Motor neuron (in vitro differentiated cells): Measurements from ENCODE around the gene DCAF11. TPM values are rescaled to one million over a fixed set of nuclear protein-coding genes. Genes with fewer than 3 reads are reported as not detected.
A peak's percentile ranks its signal among the peaks of the same experiment; 100 is the strongest.

Experiments used
- ATAC-seq, 8 experiments: fragments of 200-7000 bp; cut with Tn5 transposase; replicated peaks in 6 of 8; 2 replicates each; pipeline ENCODE4 v1.8.0; 2021; ENCODE audit warnings: mild to moderate bottlenecking in 8 of 8, moderate library complexity in 8 of 8
- H3K27ac ChIP-seq, 2 donors: fragments of 250-450 bp; sonication (Bioruptor Pico); 2 replicates each; pipeline ENCODE4 v1.9.0; 2021; ENCODE audit warnings: antibody characterized with exemption in 2 of 2, mild to moderate bottlenecking in 2 of 2, moderate library complexity in 1 of 2
- H3K4me1 ChIP-seq, 2 donors: fragments of 250-450 bp; sonication (Bioruptor Pico); replicated peaks in 1 of 2; 2 replicates each; pipeline ENCODE4 v1.6.1; 2021; ENCODE audit warnings: antibody characterized with exemption in 2 of 2, mild to moderate bottlenecking in 2 of 2, moderate library complexity in 1 of 2
- H3K4me3 ChIP-seq, 5 donors: fragments of 250-450 bp; sonication (Bioruptor Pico); 2 replicates each; pipeline ENCODE4 v1.9.0; 2021; ENCODE audit warnings: antibody characterized with exemption in 5 of 5, mild to moderate bottlenecking in 5 of 5, moderate library complexity in 4 of 5
- WGBS, 10 experiments: fragments of 450-650 bp; shearing (Covaris generic); methylation state at CpG; one replicate each; pipeline ENCODE4 v1.0.0; 2022; 5-methylcytosine and 5-hydroxymethylcytosine counted together
- in situ Hi-C, 9 experiments: fragments of 400-800 bp; cut with MboI; loops; one replicate each; pipeline ENCODE4 v1.15.0; 2021; ENCODE audit warnings: low sequenced_read_pairs in 9 of 9, low pct_unique_long_range_greater_than_20kb in 2 of 9; ENCODE audit not compliant: unreplicated experiment in 9 of 9
- total RNA-seq, 8 experiments: library from RNA; unstranded; fragments of 300-600 nt; gene quantifications; 2 replicates each; pipeline versions ENCODE4 v1.2.3 to v1.2.4, GENCODE V29; 2022

Gene DCAF11
- total RNA-seq, 8 experiments from 2014 or later, result 43.1 to 80.7 (median 52.6) TPM

DNA sequence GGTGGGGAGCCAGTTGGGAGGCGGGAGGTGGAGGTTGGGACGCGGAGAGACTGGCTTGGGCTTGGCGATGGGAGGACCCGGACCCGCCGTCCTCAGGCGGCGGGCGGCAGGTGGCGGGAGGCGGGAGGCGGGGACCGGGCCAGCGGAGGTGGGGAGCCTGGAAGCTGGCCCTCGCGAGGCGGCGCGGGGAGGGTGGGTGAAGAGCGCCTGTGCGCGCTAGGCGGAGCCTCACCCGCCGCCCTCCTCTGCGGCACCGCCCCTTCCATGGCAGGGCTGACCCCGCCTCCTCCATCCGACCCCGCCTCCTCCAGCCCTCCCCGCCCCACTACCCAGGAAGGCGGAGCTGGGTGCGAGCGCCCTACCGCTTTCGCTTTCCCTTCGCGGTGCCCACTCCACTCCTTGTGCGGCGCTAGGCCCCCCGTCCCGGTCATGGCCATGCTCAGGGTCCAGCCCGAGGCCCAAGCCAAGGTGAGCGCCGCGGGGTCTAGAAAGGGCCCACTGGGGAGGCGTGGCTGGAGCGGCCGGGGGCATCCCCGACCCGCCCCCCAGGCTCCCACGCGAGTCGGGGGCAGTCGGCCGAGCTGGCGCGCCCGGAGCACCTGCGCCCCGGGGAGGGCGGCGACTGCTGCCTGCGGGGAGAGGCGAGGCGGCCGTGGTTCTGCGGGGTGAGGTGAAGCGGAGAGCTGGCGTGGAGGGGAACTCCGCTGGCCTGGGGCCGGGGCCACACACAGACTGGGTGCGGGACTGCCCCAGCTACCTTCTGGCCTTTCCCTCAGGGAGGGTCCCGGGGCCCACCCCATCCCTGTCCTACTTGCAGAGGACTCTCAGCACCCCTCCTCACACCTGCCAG, 21.5 kb downstream of the DCAF11 start, which contains the start of gene PSME1:
Gene PSME1 (plus strand): TSS at position 361 of the 850 bp plus-strand sequence. CDS start 69 bp downstream, at position 430.
- in situ Hi-C loops, result no loop called here
- peak; percentile 87 to 93 (median 90) for ATAC-seq

DNA sequence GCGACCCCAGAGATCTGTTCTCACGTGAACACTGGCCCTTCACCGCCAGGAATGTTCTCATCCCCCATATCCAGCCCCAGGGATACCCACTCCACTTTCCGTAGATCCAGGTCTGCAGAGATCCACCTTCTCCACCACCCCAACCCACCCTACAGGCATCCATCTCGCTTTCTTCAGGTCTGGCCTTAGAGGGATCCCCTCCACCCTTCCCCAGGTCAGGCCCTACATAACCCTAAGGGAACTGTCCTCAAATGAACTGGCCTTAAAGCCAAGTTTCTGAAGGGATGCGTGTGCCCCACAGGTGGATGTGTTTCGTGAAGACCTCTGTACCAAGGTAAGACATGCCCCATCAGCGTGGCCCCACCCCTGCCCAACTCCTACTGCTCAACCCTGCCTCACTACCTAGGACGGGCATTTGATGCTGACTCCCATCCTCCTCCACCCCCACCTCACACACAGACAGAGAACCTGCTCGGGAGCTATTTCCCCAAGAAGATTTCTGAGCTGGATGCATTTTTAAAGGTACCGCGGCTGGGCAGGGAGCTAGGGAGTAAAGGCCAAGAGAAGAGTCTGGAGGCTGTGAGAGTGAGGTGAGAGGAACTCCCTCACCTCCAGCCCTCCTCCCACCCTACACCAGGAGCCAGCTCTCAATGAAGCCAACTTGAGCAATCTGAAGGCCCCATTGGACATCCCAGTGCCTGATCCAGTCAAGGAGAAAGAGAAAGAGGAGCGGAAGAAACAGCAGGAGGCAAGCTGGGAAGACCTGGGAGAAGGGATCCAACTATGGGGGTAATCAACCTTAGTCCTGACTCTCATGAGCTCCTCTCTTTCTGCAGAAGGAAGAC, 22.3 kb downstream of the DCAF11 start:
- no peak for ATAC-seq
- peak overlapping the region; percentile 52 to 95 (median 59) for H3K4me3 ChIP-seq
- in situ Hi-C loops, result no loop called here
- peak overlapping the region in 1 of 2 donors; percentile 69 for H3K27ac ChIP-seq
- WGBS, 10 experiments, result 20 to 100% (median 82%) methylated on average over 1 to 4 of the region's 13 CpGs; no CpG with 5 or more reads in 2 of the 10 experiments
- H3K4me1 ChIP-seq, result peaks cover 6 to 8% of the 10 kb centered on the region in 2 donors

More for the DNA sequence above, 21.5 kb downstream of the DCAF11 start, which contains the start of gene PSME1:
- 0% methylated on average over 1 of the region's 75 CpGs; no CpG with 5 or more reads in 9 of the 10 experiments for WGBS, 10 experiments
- H3K4me3 ChIP-seq, result peak within 1 kb of the TSS; percentile 52 to 95 (median 59)
- H3K27ac ChIP-seq, result peak within 1 kb of the TSS; percentile 29 to 69
- peaks cover 6 to 8% of the 10 kb centered on the region in 2 donors for H3K4me1 ChIP-seq

DNA sequence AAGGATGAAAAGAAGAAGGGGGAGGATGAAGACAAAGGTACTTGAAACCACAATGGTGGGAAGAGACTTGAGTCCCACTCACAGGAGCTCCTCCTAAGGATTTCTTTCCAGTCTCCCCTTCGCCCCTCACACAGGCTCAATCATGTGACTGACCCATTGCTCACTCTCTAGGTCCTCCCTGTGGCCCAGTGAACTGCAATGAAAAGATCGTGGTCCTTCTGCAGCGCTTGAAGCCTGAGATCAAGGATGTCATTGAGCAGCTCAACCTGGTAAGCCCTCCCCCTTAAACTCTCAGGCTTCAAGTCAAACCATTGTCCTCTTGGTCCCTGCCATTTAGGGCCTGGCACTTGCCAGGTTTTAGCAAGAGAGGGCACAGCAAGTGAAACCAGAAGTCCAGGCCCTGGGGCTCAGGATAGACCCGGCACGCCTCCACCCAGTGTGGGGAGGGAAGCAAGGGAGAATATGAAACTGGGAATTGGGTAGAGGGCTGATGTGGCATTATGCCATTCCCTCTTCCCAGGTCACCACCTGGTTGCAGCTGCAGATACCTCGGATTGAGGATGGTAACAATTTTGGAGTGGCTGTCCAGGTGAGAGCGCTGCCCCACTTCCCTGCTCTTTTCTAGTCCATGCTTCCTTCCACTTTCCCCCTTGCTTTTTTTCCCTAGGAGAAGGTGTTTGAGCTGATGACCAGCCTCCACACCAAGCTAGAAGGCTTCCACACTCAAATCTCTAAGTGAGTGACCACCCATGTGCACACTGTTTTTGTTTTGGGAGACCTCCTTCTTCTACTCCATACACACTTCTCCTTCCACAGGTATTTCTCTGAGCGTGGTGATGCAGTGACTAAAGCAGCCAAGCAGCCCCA, 23.2 kb downstream of the DCAF11 start:
- 50 to 100% (median 95%) methylated on average over 1 to 4 of the region's 8 CpGs; no CpG with 5 or more reads in 4 of the 10 experiments for WGBS, 10 experiments
- ATAC-seq, result no peak
- Histone ChIP-seq H3K4me1 (peaks cover 6 to 12% of the 10 kb centered on the region in 2 donors), H3K4me3 (no peak overlapping the region), H3K27ac (no peak overlapping the region)
- in situ Hi-C loops, result no loop called here

DNA sequence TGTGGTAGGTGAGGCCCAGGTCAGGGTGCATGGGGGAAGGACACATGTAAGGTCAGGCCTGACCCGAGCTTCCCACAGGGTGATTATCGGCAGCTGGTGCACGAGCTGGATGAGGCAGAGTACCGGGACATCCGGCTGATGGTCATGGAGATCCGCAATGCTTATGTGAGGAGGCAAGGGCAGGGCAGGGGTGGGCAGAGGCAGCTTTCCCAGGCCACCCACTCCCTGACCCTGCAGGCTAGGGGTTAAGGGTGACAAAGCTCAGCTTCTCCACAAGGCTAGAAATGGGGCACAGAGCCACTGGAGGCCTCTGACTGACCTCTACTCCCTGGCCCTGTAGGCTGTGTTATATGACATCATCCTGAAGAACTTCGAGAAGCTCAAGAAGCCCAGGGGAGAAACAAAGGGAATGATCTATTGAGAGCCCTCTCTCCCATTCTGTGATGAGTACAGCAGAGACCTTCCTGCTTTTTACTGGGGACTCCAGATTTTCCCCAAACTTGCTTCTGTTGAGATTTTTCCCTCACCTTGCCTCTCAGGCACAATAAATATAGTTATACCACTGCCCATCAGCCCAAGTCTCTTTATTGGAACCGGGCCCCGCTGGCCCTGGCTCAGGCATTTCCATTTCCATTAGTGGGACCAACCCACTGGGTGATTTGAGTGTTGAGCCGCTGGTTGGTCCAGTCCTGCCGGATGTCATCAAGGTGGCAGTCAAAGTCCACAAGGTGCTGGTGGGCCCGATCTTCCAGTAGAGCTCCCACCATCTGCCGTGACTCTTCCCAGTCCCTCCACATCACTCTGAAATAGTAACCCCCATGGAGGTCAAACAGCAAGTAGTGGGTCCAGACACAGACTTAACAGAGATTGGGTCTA, 24.1 kb downstream of the DCAF11 start:
- no peak overlapping the region for H3K4me3 ChIP-seq
- no peak overlapping the region for H3K27ac ChIP-seq
- WGBS, 10 experiments, result 60 to 100% (median 86%) methylated on average over 1 to 7 of the region's 13 CpGs; no CpG with 5 or more reads in 2 of the 10 experiments

DNA sequence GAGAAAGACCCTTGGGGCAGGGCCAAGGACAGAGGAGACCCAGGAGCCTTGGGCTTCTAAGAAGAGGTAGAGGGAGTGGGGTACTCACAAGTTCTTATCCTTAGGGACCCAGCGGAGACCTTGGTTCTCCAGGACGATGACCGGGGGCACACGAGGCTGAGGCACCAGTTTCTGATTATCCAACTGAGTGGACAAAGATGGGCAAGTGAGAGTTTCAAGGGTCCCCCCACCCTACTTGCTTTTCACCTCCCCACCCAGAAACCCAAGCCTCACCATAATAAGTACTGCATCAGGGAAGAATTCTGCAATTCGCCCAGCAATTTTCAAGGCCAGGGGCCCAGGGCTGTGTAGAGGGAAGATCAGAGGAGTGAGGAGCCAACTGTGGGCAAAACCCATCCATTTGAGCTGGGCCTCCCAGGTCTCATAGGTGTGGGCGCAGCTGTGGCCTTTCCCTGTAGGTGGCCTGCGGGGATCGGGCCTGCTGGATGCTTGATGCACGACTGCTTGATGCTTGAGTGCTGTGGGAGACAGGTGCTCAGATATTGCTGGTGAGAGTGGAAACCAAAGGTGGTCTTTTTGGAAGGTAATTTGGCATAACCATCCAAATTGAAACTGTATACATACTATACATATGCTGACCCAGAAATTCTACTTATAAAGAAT, 24.8 kb downstream of the DCAF11 start:
- Histone ChIP-seq H3K4me1 (peaks cover 6 to 12% of the 10 kb centered on the region in 2 donors), H3K27ac (no peak overlapping the region), H3K4me3 (peak overlapping the region in 2 of 5 donors; percentile 74)
- no peak for ATAC-seq
- in situ Hi-C loops, result no loop called here
- 78 to 98% (median 88%) methylated on average over 1 to 7 of the region's 9 CpGs; no CpG with 5 or more reads in 6 of the 10 experiments for WGBS, 10 experiments

More for the DNA sequence above, 24.1 kb downstream of the DCAF11 start:
- peaks cover 6 to 12% of the 10 kb centered on the region in 2 donors for H3K4me1 ChIP-seq
- no peak for ATAC-seq
- in situ Hi-C loops, result no loop called here

DNA sequence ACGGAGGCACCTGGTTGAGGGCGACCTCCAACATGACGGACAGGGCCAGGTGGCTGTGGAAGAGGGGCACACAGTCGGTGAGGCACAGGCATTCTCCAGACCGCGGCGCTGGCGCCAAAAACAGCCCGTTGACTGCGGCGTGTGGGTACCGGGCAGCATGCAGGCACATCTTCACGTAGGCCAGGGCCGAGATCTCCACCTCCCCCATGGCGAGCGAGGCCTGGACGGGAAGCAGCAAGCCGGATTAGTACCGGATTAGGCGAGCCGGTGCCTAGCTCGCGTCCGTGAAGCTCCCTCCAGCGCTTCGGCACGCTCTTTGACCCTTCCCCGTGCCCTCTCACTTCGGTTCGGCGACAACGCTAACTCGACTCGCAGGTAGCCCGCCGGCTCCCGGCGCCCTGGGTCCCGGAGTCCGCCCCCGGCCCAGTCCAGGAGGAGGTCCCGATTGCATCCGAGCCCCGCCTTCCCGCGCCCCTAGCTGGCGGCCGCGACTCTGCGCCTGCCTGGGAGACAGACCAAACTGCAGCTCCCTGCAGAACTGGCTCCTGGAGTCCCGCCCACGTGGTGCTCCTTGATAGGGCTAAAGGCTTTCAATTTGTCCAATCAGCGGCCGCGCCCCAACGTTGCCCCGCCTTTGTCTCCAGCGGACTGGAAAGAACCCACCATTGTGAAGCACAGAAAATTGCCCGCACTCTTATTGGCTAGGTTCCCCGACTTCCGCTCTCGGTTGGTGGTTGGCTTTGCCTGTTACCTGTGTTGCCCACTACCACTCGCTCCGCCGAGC, 26.7 kb downstream of the DCAF11 start, which contains the start of gene EMC9:
Gene EMC9 (minus strand): TSS at position 495 of the 784 bp plus-strand sequence. CDS start 287 bp downstream, at position 208.
- Histone ChIP-seq H3K4me3 (peak within 1 kb of the TSS; percentile 60 to 77 (median 74)), H3K27ac (peak within 1 kb of the TSS; percentile 58 to 81), H3K4me1 (peaks cover 10 to 12% of the 10 kb centered on the region in 2 donors)
- in situ Hi-C loops, result no loop called here
- WGBS, 10 experiments, result 0 to 3% (median 0%) methylated on average over 2 to 11 of the region's 65 CpGs; no CpG with 5 or more reads in 7 of the 10 experiments
- peak; percentile 85 to 92 (median 90) for ATAC-seq

DNA sequence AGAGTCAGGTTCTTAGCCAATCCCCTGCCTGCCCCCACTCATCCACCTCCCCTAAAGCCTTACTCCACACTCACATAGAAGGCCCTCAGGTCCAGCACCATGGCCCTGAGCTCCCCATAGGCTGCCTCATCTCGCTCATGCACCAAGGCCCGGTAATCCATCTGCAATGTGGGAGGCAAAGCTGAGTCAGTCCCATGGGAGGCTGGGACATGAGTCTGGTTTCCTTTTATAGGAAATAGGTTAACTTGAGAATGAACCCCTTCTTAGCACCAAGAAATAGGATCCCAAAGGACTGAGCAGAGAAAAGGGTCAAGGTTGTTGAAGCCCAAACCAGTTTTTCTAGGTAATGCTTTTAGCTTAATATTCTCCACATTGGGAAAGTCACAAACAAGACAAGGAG, 28.9 kb downstream of the DCAF11 start:
- in situ Hi-C loops, result no loop called here
- no CpG with 5 or more reads among the region's 2 CpGs for WGBS, 10 experiments
- peaks cover 12 to 14% of the 10 kb centered on the region in 2 donors for H3K4me1 ChIP-seq
- no peak overlapping the region for H3K27ac ChIP-seq
- ATAC-seq, result no peak
- no peak overlapping the region for H3K4me3 ChIP-seq

DNA sequence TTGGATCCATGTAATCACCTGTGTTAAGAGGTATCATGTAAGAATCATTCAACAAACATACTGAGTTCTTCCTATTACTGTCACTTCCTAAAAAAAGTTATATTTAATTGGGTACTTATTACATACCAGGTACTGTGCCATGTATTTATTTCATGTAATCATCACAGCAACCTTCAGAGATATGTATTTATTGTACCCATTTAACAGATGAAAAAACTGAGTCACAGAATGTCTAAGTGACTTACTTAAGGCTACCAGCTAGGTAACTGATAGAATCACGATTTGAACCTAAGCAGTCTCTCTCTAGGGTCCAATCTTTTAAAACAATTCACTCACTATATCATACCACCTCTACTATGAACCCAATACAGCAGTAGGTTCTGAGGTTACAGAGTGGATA, 29.9 kb downstream of the DCAF11 start:
- Histone ChIP-seq H3K4me3 (no peak overlapping the region), H3K27ac (no peak overlapping the region), H3K4me1 (peaks cover 13 to 14% of the 10 kb centered on the region in 2 donors)
- in situ Hi-C loops, result no loop called here
- no peak for ATAC-seq
- 40 to 100% (median 100%) methylated on average over 1 of the region's 1 CpG; no CpG with 5 or more reads in 3 of the 10 experiments for WGBS, 10 experiments

DNA sequence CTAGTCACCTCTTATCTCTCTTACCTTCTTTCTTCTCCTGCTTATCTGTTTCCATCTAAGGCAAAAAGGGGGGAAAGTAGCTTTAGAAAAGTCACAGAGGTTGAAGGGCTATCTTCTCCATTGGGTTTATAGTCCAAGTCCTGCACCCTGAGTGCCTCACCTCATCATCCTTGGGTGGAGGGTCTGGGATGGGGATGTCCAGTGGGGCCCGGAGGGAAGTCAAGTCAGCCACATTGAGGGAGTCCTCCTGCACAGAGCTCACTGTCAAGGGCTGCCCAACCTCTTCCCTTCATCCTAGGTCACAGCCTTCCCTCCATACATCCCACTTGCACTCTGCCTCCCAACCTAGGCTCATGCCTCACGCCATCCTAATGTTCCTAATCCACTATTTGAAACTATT, 30.6 kb downstream of the DCAF11 start:
- H3K4me1 ChIP-seq, result peaks cover 10 to 11% of the 10 kb centered on the region in 2 donors
- no peak for ATAC-seq
- H3K4me3 ChIP-seq, result no peak overlapping the region
- 90 to 100% methylated on average over 1 to 2 of the region's 2 CpGs; no CpG with 5 or more reads in 8 of the 10 experiments for WGBS, 10 experiments
- in situ Hi-C loops, result no loop called here
- no peak overlapping the region for H3K27ac ChIP-seq

DNA sequence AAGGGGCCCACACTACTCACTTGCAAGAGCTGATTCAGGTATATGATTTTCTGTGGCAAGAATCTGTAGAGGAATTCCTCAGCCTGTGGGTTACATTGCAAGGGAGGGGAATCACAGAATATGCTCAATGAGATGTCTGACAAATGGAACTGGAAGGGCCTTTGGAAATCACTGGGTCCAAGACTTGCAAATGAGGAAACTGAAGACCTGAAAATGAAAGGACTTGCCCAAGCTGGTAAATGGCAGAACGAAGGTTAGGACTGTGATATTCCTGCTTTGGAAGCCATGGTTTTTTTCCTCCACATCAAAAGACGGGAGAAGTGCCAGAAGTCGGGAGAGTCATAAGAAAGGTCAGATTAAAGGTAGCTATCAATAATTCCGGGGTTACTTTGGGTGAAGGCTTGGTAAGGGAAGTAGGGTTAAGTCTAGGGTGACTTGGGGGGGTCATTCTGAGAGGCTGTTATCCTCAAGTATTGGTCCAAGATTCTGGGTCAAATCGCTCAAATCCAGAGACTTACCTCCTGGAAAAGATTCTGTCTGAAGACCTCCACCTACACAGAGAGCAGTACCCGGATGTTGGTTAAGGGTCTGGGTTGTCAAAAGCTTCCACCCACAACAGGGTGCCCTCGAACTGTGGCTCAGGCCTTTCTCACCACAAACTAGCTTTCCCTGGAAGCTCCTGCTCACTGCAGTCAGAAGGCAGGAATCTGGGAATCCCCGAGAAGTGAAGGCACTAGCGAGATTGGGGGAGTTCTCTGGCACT, 31.3 kb downstream of the DCAF11 start:
- H3K4me3 ChIP-seq, result peak overlapping the region; percentile 59 to 87 (median 72)
- H3K4me1 ChIP-seq, result peaks cover 10 to 11% of the 10 kb centered on the region in 2 donors
- peak in 3 of 8 experiments; percentile 0 for ATAC-seq
- H3K27ac ChIP-seq, result peak overlapping the region; percentile 67 to 68
- in situ Hi-C loops, result no loop called here
- WGBS, 10 experiments, result 7 to 48% (median 26%) methylated on average over 2 to 5 of the region's 9 CpGs; no CpG with 5 or more reads in 3 of the 10 experiments
